ENCODE measurements around the gene SPSB3. TPM values are rescaled to one million over a fixed set of nuclear protein-coding genes. Genes with fewer than 3 reads are reported as not detected.

SPSB3 gene
- total and polyA plus RNA-seq, 2 experiments from 2014 or later, result 27.1 to 34.7 TPM

DNA sequence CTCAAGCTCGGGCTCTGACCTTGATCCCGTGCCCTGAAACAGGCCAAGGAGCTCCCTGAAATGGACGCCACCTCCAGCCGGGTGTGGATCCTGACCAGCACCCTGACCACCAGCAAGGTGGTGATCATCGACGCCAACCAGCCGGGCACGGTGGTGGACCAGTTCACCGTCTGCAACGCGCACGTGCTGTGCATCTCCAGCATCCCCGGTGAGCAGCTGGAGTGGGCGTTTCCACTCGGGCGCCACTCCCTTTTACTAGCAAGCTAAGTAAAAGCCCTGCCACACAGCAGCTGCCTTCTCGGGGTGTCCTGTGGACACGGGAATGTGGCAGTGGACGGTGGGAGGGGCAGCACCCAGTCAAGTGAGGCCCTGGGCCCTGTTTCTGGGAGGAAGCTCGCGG lies 17.4 kb downstream of the SPSB3 start:
- no peak for ATAC-seq
- H3F3A ChIP-seq (replicated peaks; ENCODE audit: low read depth), result peaks cover 4% of the 10 kb centered on the region; the same call in 1 of the 2 replicates
- H3K27me3 ChIP-seq (ENCODE audit: insufficient read depth), result no peaks in the 10 kb centered on the region
- H3K27ac ChIP-seq (ENCODE audit: low read depth), result no peak overlapping the region
- no peak for DNase-seq (ENCODE audit: low spot score)
- H3K4me3 ChIP-seq, result no peak overlapping the region
- Mint-ChIP-seq H3K27me3 (ENCODE audit: insufficient read depth, low read depth, poor library complexity) (peaks cover 14% of the 10 kb centered on the region), H3K4me1 (peaks cover under 1% of the 10 kb centered on the region; the same call in 2 of the 3 replicates), H3K4me3 (no peak overlapping the region), H3K36me3 (ENCODE audit: low read depth) (peaks cover 15% of the 10 kb centered on the region), H3K9me3 (no peaks in the 10 kb centered on the region), H3K27ac (no peak overlapping the region)
- H4K20me1 ChIP-seq (replicated peaks; ENCODE audit: insufficient read depth), result no peaks in the 10 kb centered on the region; the same call in 1 of the 2 replicates
- peak overlapping the region; percentile 78; the same call in 1 of the 2 replicates for H3K4me2 ChIP-seq
- no peaks in the 10 kb centered on the region for H3K9me2 ChIP-seq (ENCODE audit: insufficient read depth)
- TF ChIP-seq STAT1 (IDR thresholded peaks at IDR 0.05; ENCODE audit: unreplicated experiment), result no peak
- TF ChIP-seq, protein P1, sequence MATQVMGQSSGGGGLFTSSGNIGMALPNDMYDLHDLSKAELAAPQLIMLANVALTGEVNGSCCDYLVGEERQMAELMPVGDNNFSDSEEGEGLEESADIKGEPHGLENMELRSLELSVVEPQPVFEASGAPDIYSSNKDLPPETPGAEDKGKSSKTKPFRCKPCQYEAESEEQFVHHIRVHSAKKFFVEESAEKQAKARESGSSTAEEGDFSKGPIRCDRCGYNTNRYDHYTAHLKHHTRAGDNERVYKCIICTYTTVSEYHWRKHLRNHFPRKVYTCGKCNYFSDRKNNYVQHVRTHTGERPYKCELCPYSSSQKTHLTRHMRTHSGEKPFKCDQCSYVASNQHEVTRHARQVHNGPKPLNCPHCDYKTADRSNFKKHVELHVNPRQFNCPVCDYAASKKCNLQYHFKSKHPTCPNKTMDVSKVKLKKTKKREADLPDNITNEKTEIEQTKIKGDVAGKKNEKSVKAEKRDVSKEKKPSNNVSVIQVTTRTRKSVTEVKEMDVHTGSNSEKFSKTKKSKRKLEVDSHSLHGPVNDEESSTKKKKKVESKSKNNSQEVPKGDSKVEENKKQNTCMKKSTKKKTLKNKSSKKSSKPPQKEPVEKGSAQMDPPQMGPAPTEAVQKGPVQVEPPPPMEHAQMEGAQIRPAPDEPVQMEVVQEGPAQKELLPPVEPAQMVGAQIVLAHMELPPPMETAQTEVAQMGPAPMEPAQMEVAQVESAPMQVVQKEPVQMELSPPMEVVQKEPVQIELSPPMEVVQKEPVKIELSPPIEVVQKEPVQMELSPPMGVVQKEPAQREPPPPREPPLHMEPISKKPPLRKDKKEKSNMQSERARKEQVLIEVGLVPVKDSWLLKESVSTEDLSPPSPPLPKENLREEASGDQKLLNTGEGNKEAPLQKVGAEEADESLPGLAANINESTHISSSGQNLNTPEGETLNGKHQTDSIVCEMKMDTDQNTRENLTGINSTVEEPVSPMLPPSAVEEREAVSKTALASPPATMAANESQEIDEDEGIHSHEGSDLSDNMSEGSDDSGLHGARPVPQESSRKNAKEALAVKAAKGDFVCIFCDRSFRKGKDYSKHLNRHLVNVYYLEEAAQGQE (IDR thresholded peaks at IDR 0.05; ENCODE audit: unreplicated experiment), result no peak
- no peak for TF ChIP-seq EZH2phosphoT487 (IDR thresholded peaks at IDR 0.05; ENCODE audit: unreplicated experiment)
- TF ChIP-seq CREB1 (CRISPR knock-in tag; IDR thresholded peaks at IDR 0.05; ENCODE audit: low read depth), result no peak
- TF ChIP-seq, protein P2, sequence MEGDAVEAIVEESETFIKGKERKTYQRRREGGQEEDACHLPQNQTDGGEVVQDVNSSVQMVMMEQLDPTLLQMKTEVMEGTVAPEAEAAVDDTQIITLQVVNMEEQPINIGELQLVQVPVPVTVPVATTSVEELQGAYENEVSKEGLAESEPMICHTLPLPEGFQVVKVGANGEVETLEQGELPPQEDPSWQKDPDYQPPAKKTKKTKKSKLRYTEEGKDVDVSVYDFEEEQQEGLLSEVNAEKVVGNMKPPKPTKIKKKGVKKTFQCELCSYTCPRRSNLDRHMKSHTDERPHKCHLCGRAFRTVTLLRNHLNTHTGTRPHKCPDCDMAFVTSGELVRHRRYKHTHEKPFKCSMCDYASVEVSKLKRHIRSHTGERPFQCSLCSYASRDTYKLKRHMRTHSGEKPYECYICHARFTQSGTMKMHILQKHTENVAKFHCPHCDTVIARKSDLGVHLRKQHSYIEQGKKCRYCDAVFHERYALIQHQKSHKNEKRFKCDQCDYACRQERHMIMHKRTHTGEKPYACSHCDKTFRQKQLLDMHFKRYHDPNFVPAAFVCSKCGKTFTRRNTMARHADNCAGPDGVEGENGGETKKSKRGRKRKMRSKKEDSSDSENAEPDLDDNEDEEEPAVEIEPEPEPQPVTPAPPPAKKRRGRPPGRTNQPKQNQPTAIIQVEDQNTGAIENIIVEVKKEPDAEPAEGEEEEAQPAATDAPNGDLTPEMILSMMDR (conservative IDR thresholded peaks at IDR 0.05; ENCODE audit: low read depth in 2 of 2), result no peak
- TF ChIP-seq, protein P3, sequence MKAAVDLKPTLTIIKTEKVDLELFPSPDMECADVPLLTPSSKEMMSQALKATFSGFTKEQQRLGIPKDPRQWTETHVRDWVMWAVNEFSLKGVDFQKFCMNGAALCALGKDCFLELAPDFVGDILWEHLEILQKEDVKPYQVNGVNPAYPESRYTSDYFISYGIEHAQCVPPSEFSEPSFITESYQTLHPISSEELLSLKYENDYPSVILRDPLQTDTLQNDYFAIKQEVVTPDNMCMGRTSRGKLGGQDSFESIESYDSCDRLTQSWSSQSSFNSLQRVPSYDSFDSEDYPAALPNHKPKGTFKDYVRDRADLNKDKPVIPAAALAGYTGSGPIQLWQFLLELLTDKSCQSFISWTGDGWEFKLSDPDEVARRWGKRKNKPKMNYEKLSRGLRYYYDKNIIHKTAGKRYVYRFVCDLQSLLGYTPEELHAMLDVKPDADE (IDR thresholded peaks at IDR 0.05), result no peak
- TF ChIP-seq, protein P4, sequence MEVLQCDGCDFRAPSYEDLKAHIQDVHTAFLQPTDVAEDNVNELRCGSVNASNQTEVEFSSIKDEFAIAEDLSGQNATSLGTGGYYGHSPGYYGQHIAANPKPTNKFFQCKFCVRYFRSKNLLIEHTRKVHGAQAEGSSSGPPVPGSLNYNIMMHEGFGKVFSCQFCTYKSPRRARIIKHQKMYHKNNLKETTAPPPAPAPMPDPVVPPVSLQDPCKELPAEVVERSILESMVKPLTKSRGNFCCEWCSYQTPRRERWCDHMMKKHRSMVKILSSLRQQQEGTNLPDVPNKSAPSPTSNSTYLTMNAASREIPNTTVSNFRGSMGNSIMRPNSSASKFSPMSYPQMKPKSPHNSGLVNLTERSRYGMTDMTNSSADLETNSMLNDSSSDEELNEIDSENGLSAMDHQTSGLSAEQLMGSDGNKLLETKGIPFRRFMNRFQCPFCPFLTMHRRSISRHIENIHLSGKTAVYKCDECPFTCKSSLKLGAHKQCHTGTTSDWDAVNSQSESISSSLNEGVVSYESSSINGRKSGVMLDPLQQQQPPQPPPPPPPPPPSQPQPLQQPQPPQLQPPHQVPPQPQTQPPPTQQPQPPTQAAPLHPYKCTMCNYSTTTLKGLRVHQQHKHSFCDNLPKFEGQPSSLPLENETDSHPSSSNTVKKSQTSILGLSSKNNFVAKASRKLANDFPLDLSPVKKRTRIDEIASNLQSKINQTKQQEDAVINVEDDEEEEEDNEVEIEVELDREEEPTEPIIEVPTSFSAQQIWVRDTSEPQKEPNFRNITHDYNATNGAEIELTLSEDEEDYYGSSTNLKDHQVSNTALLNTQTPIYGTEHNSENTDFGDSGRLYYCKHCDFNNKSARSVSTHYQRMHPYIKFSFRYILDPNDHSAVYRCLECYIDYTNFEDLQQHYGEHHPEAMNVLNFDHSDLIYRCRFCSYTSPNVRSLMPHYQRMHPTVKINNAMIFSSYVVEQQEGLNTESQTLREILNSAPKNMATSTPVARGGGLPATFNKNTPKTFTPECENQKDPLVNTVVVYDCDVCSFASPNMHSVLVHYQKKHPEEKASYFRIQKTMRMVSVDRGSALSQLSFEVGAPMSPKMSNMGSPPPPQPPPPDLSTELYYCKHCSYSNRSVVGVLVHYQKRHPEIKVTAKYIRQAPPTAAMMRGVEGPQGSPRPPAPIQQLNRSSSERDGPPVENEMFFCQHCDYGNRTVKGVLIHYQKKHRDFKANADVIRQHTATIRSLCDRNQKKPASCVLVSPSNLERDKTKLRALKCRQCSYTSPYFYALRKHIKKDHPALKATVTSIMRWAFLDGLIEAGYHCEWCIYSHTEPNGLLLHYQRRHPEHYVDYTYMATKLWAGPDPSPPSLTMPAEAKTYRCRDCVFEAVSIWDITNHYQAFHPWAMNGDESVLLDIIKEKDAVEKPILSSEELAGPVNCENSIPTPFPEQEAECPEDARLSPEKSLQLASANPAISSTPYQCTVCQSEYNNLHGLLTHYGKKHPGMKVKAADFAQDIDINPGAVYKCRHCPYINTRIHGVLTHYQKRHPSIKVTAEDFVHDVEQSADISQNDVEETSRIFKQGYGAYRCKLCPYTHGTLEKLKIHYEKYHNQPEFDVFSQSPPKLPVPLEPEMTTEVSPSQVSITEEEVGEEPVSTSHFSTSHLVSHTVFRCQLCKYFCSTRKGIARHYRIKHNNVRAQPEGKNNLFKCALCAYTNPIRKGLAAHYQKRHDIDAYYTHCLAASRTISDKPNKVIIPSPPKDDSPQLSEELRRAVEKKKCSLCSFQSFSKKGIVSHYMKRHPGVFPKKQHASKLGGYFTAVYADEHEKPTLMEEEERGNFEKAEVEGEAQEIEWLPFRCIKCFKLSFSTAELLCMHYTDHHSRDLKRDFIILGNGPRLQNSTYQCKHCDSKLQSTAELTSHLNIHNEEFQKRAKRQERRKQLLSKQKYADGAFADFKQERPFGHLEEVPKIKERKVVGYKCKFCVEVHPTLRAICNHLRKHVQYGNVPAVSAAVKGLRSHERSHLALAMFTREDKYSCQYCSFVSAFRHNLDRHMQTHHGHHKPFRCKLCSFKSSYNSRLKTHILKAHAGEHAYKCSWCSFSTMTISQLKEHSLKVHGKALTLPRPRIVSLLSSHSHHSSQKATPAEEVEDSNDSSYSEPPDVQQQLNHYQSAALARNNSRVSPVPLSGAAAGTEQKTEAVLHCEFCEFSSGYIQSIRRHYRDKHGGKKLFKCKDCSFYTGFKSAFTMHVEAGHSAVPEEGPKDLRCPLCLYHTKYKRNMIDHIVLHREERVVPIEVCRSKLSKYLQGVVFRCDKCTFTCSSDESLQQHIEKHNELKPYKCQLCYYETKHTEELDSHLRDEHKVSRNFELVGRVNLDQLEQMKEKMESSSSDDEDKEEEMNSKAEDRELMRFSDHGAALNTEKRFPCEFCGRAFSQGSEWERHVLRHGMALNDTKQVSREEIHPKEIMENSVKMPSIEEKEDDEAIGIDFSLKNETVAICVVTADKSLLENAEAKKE (CRISPR knock-in tag; IDR thresholded peaks at IDR 0.05), result no peak
- TF ChIP-seq ZNF331 (CRISPR knock-in tag; IDR thresholded peaks at IDR 0.05; ENCODE audit: low read depth), result no peak
- no peak for TF ChIP-seq POLR2AphosphoS5 (IDR thresholded peaks at IDR 0.05; ENCODE audit: low read depth)
- TF ChIP-seq ZNF114 (CRISPR knock-in tag; IDR thresholded peaks at IDR 0.05), result no peak
- no peak for TF ChIP-seq NANOG (IDR thresholded peaks at IDR 0.05; ENCODE audit: borderline replicate concordance)
- TF ChIP-seq JUNB (IDR thresholded peaks at IDR 0.05; ENCODE audit: unreplicated experiment), result no peak
- TF ChIP-seq EZH2 (IDR thresholded peaks at IDR 0.05; ENCODE audit: low read depth, unreplicated experiment), result no peak
- no peaks in the 10 kb centered on the region for H3K79me2 ChIP-seq (replicated peaks; ENCODE audit: insufficient read depth)
- peaks cover 1% of the 10 kb centered on the region for H3K4me1 ChIP-seq (ENCODE audit: insufficient read depth)
- no peaks in the 10 kb centered on the region for H3K36me3 ChIP-seq (ENCODE audit: insufficient read depth)
- no peak overlapping the region for H2AFZ ChIP-seq

All from GM23338 (cell line).